ENCODE data around the gene CCNL2. TPM values are rescaled to one million over a fixed set of nuclear protein-coding genes. Genes with fewer than 3 reads are reported as not detected.
A peak's percentile ranks its signal among the peaks of the same experiment; 100 is the strongest.

The CCNL2 gene
- total and polyA plus RNA-seq, 2 of the 13 experiments (the other 11 are each of a cell fraction or from before 2014, with no cell fraction given), result 105 to 340 TPM

- TF ChIP-seq PATZ1 (CRISPR knock-in tag; IDR thresholded peaks at IDR 0.05) (0 out of 2 replicates have a peak, but pooled peaks have one; percentile 25), ETV5 (CRISPR knock-in tag; IDR thresholded peaks at IDR 0.05; ENCODE audit: borderline replicate concordance) (peak; percentile 7; the same call in 1 of the 2 replicates), ZNF121 (CRISPR knock-in tag; IDR thresholded peaks at IDR 0.05) (peak; percentile 100), CBX5 (CRISPR knock-in tag; IDR thresholded peaks at IDR 0.05; ENCODE audit: borderline replicate concordance) (peak; percentile 53; the same call in 1 of the 2 replicates), ARID3A (IDR thresholded peaks at IDR 0.05; ENCODE audit: low read depth, low read length) (no peak), ZSCAN25 (CRISPR knock-in tag; IDR thresholded peaks at IDR 0.05) (peak; percentile 83), FOXA3 (CRISPR knock-in tag; IDR thresholded peaks at IDR 0.05) (peak; percentile 74), NR2F6 (IDR thresholded peaks at IDR 0.05) (no peak), NR2F6 (CRISPR knock-in tag; IDR thresholded peaks at IDR 0.05) (peak; percentile 33; the same call in 1 of the 2 replicates), ZNF547 (CRISPR knock-in tag; IDR thresholded peaks at IDR 0.05) (no peak), SOX6 (IDR thresholded peaks at IDR 0.05) (no peak), SOX6 (CRISPR knock-in tag; IDR thresholded peaks at IDR 0.05) (no peak), SP5 (CRISPR knock-in tag; IDR thresholded peaks at IDR 0.05; ENCODE audit: borderline replicate concordance, low read depth) (0 out of 2 replicates have a peak, but pooled peaks have one; percentile 22), HDAC1 (CRISPR knock-in tag; IDR thresholded peaks at IDR 0.05) (peak; percentile 49), POLR2G (IDR thresholded peaks at IDR 0.05; ENCODE audit: low read depth, low read length) (peak; percentile 29; the same call in 1 of the 2 replicates), SIN3A (IDR thresholded peaks at IDR 0.05; ENCODE audit: borderline replicate concordance, low read depth, low read length) (peak; percentile 15; the same call in 1 of the 2 replicates), ZBTB34 (CRISPR knock-in tag; IDR thresholded peaks at IDR 0.05) (0 out of 2 replicates have a peak, but pooled peaks have one; percentile 64), TARDBP (CRISPR knock-in tag; IDR thresholded peaks at IDR 0.05) (peak; percentile 55; the same call in 1 of the 2 replicates), ZFP36 (IDR thresholded peaks at IDR 0.05; ENCODE audit: borderline replicate concordance, low read depth, low read length, partially characterized antibody) (peak; percentile 11), ZNF205 (CRISPR knock-in tag; IDR thresholded peaks at IDR 0.05) (0 out of 2 replicates have a peak, but pooled peaks have one; percentile 20), ZNF17 (CRISPR knock-in tag; IDR thresholded peaks at IDR 0.05) (0 out of 2 replicates have a peak, but pooled peaks have one; percentile 39), ZFP37 (CRISPR knock-in tag; IDR thresholded peaks at IDR 0.05; ENCODE audit: borderline replicate concordance) (no peak), ARID2 (CRISPR knock-in tag; IDR thresholded peaks at IDR 0.05; ENCODE audit: borderline replicate concordance) (0 out of 2 replicates have a peak, but pooled peaks have one; percentile 68), ZNF224 (CRISPR knock-in tag; IDR thresholded peaks at IDR 0.05) (no peak), CEBPG (CRISPR knock-in tag; IDR thresholded peaks at IDR 0.05) (peak; percentile 28; the same call in 1 of the 2 replicates)
- TF ChIP-seq, protein P1, sequence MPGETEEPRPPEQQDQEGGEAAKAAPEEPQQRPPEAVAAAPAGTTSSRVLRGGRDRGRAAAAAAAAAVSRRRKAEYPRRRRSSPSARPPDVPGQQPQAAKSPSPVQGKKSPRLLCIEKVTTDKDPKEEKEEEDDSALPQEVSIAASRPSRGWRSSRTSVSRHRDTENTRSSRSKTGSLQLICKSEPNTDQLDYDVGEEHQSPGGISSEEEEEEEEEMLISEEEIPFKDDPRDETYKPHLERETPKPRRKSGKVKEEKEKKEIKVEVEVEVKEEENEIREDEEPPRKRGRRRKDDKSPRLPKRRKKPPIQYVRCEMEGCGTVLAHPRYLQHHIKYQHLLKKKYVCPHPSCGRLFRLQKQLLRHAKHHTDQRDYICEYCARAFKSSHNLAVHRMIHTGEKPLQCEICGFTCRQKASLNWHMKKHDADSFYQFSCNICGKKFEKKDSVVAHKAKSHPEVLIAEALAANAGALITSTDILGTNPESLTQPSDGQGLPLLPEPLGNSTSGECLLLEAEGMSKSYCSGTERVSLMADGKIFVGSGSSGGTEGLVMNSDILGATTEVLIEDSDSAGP (CRISPR knock-in tag; IDR thresholded peaks at IDR 0.05; ENCODE audit: borderline replicate concordance), result peak; percentile 27; the same call in 1 of the 2 replicates
Observed at GRCh38 chr1:1429671-1430073, 30.5 kb upstream of the CCNL2 start (continued).
